ENCODE results near the gene TRAPPC2L.

Gene TRAPPC2L

GRCh38 chr16:88839026-88839529 is 17.8 kb upstream of the TRAPPC2L start:
- no peak for DNase-seq (ENCODE audit: extremely low read depth in 1 of 2, low read depth in 1 of 2)

GRCh38 chr16:88839745-88840599 is 17.0 kb upstream of the TRAPPC2L start:
- no peak for DNase-seq (ENCODE audit: extremely low read depth in 1 of 2, low read depth in 1 of 2)

DNA sequence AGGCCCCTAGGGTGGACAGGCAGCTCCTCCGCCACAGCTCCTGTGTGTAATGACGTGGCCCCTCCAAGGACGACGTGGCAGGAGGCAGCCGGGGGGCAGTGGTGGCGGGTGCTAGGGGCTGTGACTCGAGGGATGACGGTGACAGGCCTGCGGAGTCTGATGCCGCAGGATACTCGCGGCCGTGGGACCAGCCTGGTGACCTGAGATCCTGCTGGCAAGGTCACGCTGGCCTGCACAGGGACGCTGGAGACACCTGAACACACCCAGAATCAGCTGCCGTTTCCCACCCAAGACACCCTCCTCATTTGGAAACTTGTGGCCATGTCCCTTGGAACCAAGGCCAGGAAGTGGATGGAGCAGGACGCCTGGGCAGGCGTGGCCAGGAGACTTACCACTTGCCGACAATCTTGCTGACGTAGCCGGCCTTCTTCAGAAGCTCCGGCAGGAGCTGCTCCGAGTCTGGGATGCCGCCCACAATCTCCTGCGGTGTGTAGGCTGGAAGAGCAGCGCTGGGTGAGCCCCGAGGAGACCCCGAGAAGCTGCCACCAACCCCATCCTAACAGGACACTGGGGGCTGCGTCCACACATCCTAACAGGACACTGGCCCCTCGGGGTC is 16.2 kb upstream of the TRAPPC2L start:
- DNase-seq (ENCODE audit: extremely low read depth in 1 of 2, low read depth in 1 of 2) = no peak

DNA sequence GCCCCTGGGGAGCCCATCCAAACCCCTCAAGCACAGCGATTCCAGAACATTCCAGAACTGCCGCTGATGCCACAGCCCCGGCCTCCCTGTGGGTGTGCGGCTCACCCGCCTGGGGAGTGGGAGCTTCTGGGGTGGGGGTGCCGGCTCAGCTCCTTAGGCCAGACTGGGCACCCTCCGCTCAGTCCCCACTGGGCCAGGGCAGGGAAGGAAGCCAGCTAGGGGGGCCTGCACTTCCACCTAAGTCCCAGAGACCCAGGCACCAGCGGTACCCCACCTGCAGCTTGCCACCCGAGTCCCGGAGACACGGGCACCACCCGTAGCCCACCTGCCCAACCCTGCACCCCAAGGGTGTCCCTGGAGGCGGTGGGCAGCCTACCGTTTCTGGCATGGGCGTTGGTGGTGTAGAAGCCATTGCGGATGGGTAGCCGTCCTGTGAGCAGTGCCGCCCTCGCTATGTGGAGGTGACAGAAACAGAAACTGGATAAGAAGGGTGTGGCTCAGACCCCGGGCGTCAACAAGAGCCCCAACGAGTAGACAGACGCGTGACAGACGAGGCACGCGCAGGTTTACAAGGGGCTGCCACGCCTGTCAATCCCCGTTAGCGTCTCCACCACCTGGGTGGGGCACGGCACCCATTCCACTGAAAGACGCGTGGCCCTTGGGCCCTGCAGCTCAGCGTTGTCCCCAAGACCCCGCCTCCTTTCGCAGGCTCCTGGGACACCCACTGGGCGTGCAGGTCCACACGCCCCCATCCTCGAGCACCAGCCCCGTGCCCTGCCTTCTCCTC is 15.2 kb upstream of the TRAPPC2L start:
- no peak for DNase-seq (ENCODE audit: extremely low read depth in 1 of 2, low read depth in 1 of 2)

- no peak for DNase-seq (ENCODE audit: extremely low read depth in 1 of 2, low read depth in 1 of 2)
These were observed 14.6 kb upstream of the TRAPPC2L start for GRCh38 chr16:88842308-88842756.

GRCh38 chr16:88842806-88843205 is 14.1 kb upstream of the TRAPPC2L start:
- no peak for DNase-seq (ENCODE audit: extremely low read depth in 1 of 2, low read depth in 1 of 2)

DNA sequence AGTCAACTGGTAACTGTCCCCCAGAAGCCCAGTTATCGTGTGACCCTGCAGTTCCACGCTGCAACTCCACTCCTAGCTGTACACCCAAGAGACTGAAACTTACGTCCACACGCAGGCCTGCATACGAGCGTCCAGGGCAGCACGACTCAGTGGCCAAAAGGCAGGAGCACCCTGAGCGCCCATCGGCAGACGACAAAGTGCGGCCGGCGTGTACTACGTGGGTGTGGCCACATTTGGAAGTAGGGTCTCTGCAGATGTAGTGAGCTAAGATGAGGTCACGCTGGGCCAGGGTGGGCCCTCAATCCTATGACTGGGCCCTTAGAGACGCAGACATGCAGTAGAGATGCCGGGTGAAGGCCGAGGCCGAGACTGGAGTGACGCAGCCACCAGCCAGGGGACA is 13.7 kb upstream of the TRAPPC2L start:
- no peak for DNase-seq (ENCODE audit: extremely low read depth in 1 of 2, low read depth in 1 of 2)

DNA sequence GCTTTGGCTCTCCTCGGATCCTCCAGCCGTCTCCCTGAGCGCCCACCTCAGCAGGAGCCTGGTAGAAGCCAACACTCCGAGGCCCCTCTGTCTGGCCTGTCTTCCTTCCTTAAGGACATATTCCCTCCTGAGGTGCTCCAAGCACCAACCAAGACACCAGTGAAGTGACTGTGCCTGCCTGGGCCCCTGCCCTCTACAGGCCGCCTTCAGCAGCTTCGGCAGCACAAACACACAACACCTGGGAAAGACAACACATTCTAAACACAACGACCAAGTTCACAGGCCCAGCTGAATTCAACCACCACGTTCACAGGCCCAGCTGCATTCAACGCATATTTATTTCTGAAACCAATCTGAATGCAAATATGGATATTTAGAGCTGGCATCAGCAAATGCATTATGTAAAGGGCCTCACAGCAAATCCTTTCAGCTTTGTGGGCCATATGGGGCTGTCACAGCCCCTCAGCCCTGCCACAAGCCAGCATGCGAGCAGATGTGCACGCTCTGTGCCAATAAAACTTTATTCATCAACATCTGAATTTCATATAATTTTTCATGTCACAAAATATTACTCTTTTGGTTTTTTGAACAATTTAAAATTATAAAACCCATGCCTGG is 12.4 kb upstream of the TRAPPC2L start:
- no peak for DNase-seq (ENCODE audit: extremely low read depth in 1 of 2, low read depth in 1 of 2)

GRCh38 chr16:88846088-88846487 is 10.8 kb upstream of the TRAPPC2L start:
- no peak for DNase-seq (ENCODE audit: extremely low read depth in 1 of 2, low read depth in 1 of 2)

DNA sequence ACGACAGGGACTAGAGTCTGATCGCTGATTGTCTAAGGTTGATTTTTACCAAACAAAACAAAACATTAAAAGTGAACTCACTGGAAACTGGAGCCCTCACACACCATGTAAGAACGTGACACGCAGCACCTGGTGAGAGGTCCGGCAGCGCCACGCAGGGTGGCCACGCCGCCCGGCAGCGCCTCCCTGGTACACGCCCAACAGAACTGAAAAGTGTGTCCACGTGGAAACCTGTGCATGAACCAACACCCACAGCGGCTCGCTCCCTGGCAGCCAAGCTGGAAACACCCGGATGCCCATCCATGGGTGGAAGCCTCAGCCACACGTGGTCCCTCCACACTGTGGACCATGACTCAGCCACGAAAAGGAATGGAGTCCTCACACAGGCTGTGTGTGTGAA is 9.3 kb upstream of the TRAPPC2L start:
- DNase-seq (ENCODE audit: extremely low read depth in 1 of 2, low read depth in 1 of 2) = no peak

- no peak for DNase-seq (ENCODE audit: extremely low read depth in 1 of 2, low read depth in 1 of 2)
These were observed 8.4 kb upstream of the TRAPPC2L start for GRCh38 chr16:88848557-88848956.

- no peak for DNase-seq (ENCODE audit: extremely low read depth in 1 of 2, low read depth in 1 of 2)
These were observed 6.3 kb upstream of the TRAPPC2L start for GRCh38 chr16:88850531-88851199.

- DNase-seq (ENCODE audit: extremely low read depth in 1 of 2, low read depth in 1 of 2) = no peak
These were observed 5.3 kb upstream of the TRAPPC2L start for GRCh38 chr16:88851616-88852015.

- DNase-seq (ENCODE audit: extremely low read depth in 1 of 2, low read depth in 1 of 2) = no peak
These were observed 3.5 kb upstream of the TRAPPC2L start for GRCh38 chr16:88853325-88853941.

- DNase-seq (ENCODE audit: extremely low read depth in 1 of 2, low read depth in 1 of 2) = peak in 1 of 2 donors; percentile 17
These were observed 2.4 kb upstream of the TRAPPC2L start for GRCh38 chr16:88854306-88855111.

GRCh38 chr16:88855176-88855575 is 1.8 kb upstream of the TRAPPC2L start:
- DNase-seq (ENCODE audit: extremely low read depth in 1 of 2, low read depth in 1 of 2) = no peak

GRCh38 chr16:88855736-88856121 is 1.2 kb upstream of the TRAPPC2L start:
- DNase-seq (ENCODE audit: extremely low read depth in 1 of 2, low read depth in 1 of 2) = no peak

- DNase-seq (ENCODE audit: extremely low read depth in 1 of 2, low read depth in 1 of 2) = no peak
These were observed 652 bp upstream of the TRAPPC2L start for GRCh38 chr16:88856122-88856827.

Measured in stimulated activated CD8-positive, alpha-beta memory T cell treated with anti-CD3 and anti-CD28 coated beads, Interleukin-7, amount 100 ng/mL, for 48 hours (primary cell).